ENCODE measurements around the gene CDH26.

- peak; percentile 83 for TF ChIP-seq CTCF (IDR thresholded peaks at IDR 0.05)
- no peak for TF ChIP-seq EZH2 (IDR thresholded peaks at IDR 0.05; ENCODE audit: borderline replicate concordance, insufficient read depth, low read depth, low read length, poor library complexity, severe bottlenecking)
These were observed 99.1 kb downstream of the CDH26 start for GRCh38 chr20:60057123-60057865.

Measured in B cell (primary cell).